K562 (cell line): ENCODE measurements around the gene CREM. TPM values are rescaled to one million over a fixed set of nuclear protein-coding genes. Genes with fewer than 3 reads are reported as not detected.

Experiments
- ATAC-seq: fragments of 200-7000 bp; cut with Tn5 transposase; 3 replicates; pipeline ENCODE4 v1.9.1; 2020; ENCODE audit warnings: moderate library complexity
- BruUV-seq: library from RNA; stranded (reverse); fragments of 400-500 nt; replicated peaks from 2 replicates; lab custom pipeline; 2021; lab: Mats Ljungman, UMichigan
- CTCF ChIA-PET: fragments of 300-600 bp; formaldehyde crosslinking; extraction: SDS; loops from one replicate; lab custom pipeline; 2021; ENCODE audit warnings: low intra/inter-chr PET ratio; lab: Yijun Ruan, JAX
- POLR2A ChIA-PET: fragments of 300-600, 350-650 bp; sonication (Branson Sonifier 250); formaldehyde crosslinking; extraction: SDS; loops from one replicate; lab custom pipeline; 2021; ENCODE audit warnings: antibody characterized with exemption, inconsistent platforms; lab: Yijun Ruan, JAX
- DNase-seq, 4 experiments: peaks; one replicate each; pipeline versions ENCODE4 v3.0.0 to v3.0.0-alpha.2; 2011 to 2018; ENCODE audit warnings: low spot score in 3 of 4, mixed read lengths in 3 of 4; ENCODE audit errors: extremely low read depth in 1 of 4
- FAIRE-seq: peaks from 2 replicates; lab custom pipeline; 2011; peaks lifted over from hg19 to GRCh38; lab: Jason Lieb, UNC
- H2AFZ ChIP-seq: 2 replicates; pipeline ENCODE4 v1.6.0; 2011; ENCODE audit warnings: low read depth, low read length, control low read depth, inconsistent platforms
- H3K27ac ChIP-seq: fragments of 200-600 bp; 3 replicates; pipeline ENCODE4 v1.8.0; 2011; ENCODE audit warnings: low read depth, mild to moderate bottlenecking, control low read depth, inconsistent platforms, low read length, moderate library complexity, mixed read lengths; ENCODE audit errors: extremely low read depth
- H3K27me3 ChIP-seq, 2 experiments: fragments of 300-600 bp in 1 of 2; 2 replicates in 1 of 2; 3 replicates in 1 of 2; pipeline versions ENCODE4 v1.6.0 to v1.8.0; 2011; ENCODE audit warnings: inconsistent platforms in 2 of 2, low read length in 2 of 2, mild to moderate bottlenecking in 1 of 2, mixed read lengths in 1 of 2, moderate library complexity in 1 of 2; ENCODE audit not compliant: control insufficient read depth in 2 of 2, insufficient read depth in 2 of 2
- H3K36me3 ChIP-seq: fragments of 300-600 bp; 3 replicates; pipeline ENCODE4 v1.8.0; 2011; ENCODE audit warnings: mild to moderate bottlenecking, low read length, inconsistent platforms; ENCODE audit not compliant: control insufficient read depth, insufficient read depth
- H3K4me1 ChIP-seq, 2 experiments: fragments of 200-600 bp in 1 of 2; replicated peaks in 1 of 2; 2 replicates in 1 of 2; 3 replicates in 1 of 2; pipeline versions ENCODE4 v1.5.1 to v1.8.0; 2011; ENCODE audit warnings: inconsistent platforms in 2 of 2, low read length in 2 of 2, mild to moderate bottlenecking in 1 of 2, mixed read lengths in 1 of 2, moderate library complexity in 1 of 2; ENCODE audit not compliant: control insufficient read depth in 2 of 2, insufficient read depth in 2 of 2
- H3K4me2 ChIP-seq: 2 replicates; pipeline ENCODE4 v1.6.1; 2011; ENCODE audit warnings: low read length, control low read depth, inconsistent platforms, mixed read lengths; ENCODE audit not compliant: insufficient read depth
- H3K4me3 ChIP-seq: fragments of 200-600 bp; sonication (generic), shearing (Covaris generic); 2 replicates; pipeline ENCODE4 v1.5.1; 2016; ENCODE audit warnings: control low read depth, inconsistent platforms
- H3K79me2 ChIP-seq: fragments of 200-600 bp; 3 replicates; pipeline ENCODE4 v1.8.0; 2011; ENCODE audit warnings: low read length, inconsistent platforms; ENCODE audit not compliant: control insufficient read depth, insufficient read depth
- H3K9ac ChIP-seq, 2 experiments: 2 replicates each; pipeline versions ENCODE4 v1.6.0 to v1.6.1; 2011; ENCODE audit warnings: low read depth in 2 of 2, low read length in 2 of 2, control low read depth in 1 of 2, inconsistent platforms in 1 of 2, mild to moderate bottlenecking in 1 of 2, mixed read lengths in 1 of 2; ENCODE audit not compliant: insufficient read depth in 1 of 2
- H3K9me1 ChIP-seq: one replicate; pipeline ENCODE4 v1.6.0; 2011; ENCODE audit warnings: inconsistent platforms, mild to moderate bottlenecking, low read length, moderate library complexity; ENCODE audit not compliant: control insufficient read depth, insufficient read depth
- H3K9me3 ChIP-seq: replicated peaks from 2 replicates; pipeline ENCODE4 v1.5.1; 2011; ENCODE audit warnings: low read depth, low read length, inconsistent platforms; ENCODE audit not compliant: control insufficient read depth, insufficient read depth
- H4K20me1 ChIP-seq: replicated peaks from 2 replicates; pipeline ENCODE4 v1.6.1; 2011; ENCODE audit warnings: low read length, inconsistent platforms, mixed read lengths; ENCODE audit not compliant: control insufficient read depth, insufficient read depth
- CEBPB ChIP-seq: fragments of 450-650 bp; IDR thresholded peaks from 2 replicates; pipeline ENCODE4 v1.6.1; 2016; ENCODE audit warnings: missing genetic modification characterization, missing compliant biosample characterization
- CEBPG ChIP-seq, 3 experiments: fragments of 200-800 bp in 1 of 3; sonication (Bioruptor generic) in 1 of 3; sonication (generic) in 1 of 3; formaldehyde crosslinking in 1 of 3; IDR thresholded peaks in 2 of 3; conservative IDR thresholded peaks in 1 of 3; 2 replicates each; pipeline versions ENCODE4 v1.6.1 to v1.8.0; 2016 to 2022; ENCODE audit warnings: missing compliant biosample characterization in 2 of 3, missing genetic modification characterization in 2 of 3, mild to moderate bottlenecking in 1 of 3, missing genetic modification reagents in 1 of 3
- SRSF7 ChIP-seq: fragments of 200-400 bp; formaldehyde crosslinking; optimal IDR thresholded peaks from 2 replicates; pipeline ENCODE3; 2017; ENCODE audit warnings: mild to moderate bottlenecking, low read depth, low read length
- WHSC1 ChIP-seq: IDR thresholded peaks from one replicate; pipeline ENCODE4 v1.6.1; 2012; ENCODE audit warnings: low read length, control low read depth, inconsistent platforms
- ZNF586 ChIP-seq: fragments of 450-650 bp; formaldehyde crosslinking; conservative IDR thresholded peaks from 2 replicates; pipeline ENCODE4 v1.4.0; 2020; ENCODE audit warnings: mild to moderate bottlenecking, moderate library complexity
- WGBS: fragments of 100-300 bp; shearing (Covaris generic); methylation state at CpG from one replicate; pipeline ENCODE4 v1.1.6; 2016; ENCODE audit warnings: low coverage, mixed read lengths; ENCODE audit not compliant: insufficient coverage; ENCODE audit errors: missing lambda C conversion rate; 5-methylcytosine and 5-hydroxymethylcytosine counted together
- in situ Hi-C: fragments of 300-500 bp; cut with MboI; formaldehyde crosslinking; loops from 4 replicates; pipeline ENCODE4 v1.15.0; 2018; ENCODE audit warnings: inconsistent platforms, mixed read lengths
- intact Hi-C: fragments of 100-400 bp; cut with micrococcal nuclease; formaldehyde crosslinking; loops from 2 replicates; pipeline ENCODE4 v1.14.2; 2022
- polyA plus RNA-seq, 8 experiments: library from polyadenylated mRNA; depleted of rRNA in 4 of 8; stranded (reverse) in 5 of 8; unstranded in 3 of 8; fragments of >200 nt; fragmentation: Nextera tagmentation in 2 of 8; fragmentation: Illumina TruSeq in 1 of 8; extraction: Ambion mirVana in 2 of 8; extraction: Trizol in 1 of 8; gene quantifications; 2 replicates each; pipeline versions ENCODE4 v1.2.1 to v1.2.3, GENCODE V29; 2011 to 2014; ENCODE audit warnings: inconsistent platforms in 1 of 8, missing spikeins in 1 of 8
- total RNA-seq, 7 experiments: library from RNA; depleted of rRNA in 6 of 7; stranded (reverse); fragments of >200 nt in 6 of 7; fragmentation: Illumina TruSeq in 2 of 7; extraction: Trizol in 2 of 7; gene quantifications; 2 replicates each; pipeline versions ENCODE4 v1.2.1 to v1.2.3, GENCODE V29; 2011 to 2021; ENCODE audit warnings: low replicate concordance in 1 of 7

CREM gene
- total and polyA plus RNA-seq, 9 of the 15 experiments (the other 6 are each of a cell fraction or from before 2014, with no cell fraction given): 39.1 to 70.2 (median 48.3) TPM

GRCh38 chr10:35182631-35183510, 56.2 kb downstream of the CREM start:
- 68% methylated on average over 8 of the region's 8 CpGs for WGBS
- Histone ChIP-seq H3K27ac (no peak overlapping the region), H3K9me3 (no peaks in the 10 kb centered on the region), H3K4me1 (no peaks in the 10 kb centered on the region), H3K27me3 (no peaks in the 10 kb centered on the region), H3K9ac (no peak overlapping the region), H3K4me2 (no peak overlapping the region), H3K36me3 (peaks cover 4% of the 10 kb centered on the region; the same call in 1 of the 3 replicates), H2AFZ (no peak overlapping the region), H3K9me1 (no peaks in the 10 kb centered on the region), H3K4me3 (no peak overlapping the region), H4K20me1 (no peaks in the 10 kb centered on the region), H3K79me2 (no peaks in the 10 kb centered on the region)
- no TSS peak for BruUV-seq
- FAIRE-seq (no peak), DNase-seq (no peak), ATAC-seq (no peak)
- in situ Hi-C loops: no loop called here
- TF ChIP-seq ZNF586 (CRISPR knock-in tag) (no peak), SRSF7 (no peak), CEBPG (CRISPR knock-in tag; IDR thresholded peaks at IDR 0.05) (no peak), CEBPG (tag; conservative IDR thresholded peaks at IDR 0.05 in 1 of 2, IDR thresholded peaks at IDR 0.05 in 1 of 2) (0 out of 4 replicates have a peak, but pooled peaks of 1 of the 2 experiments have one; percentile 13), CEBPB (tag) (peak; percentile 79), WHSC1 (no peak)
- POLR2A ChIA-PET: interaction anchor here (0.9 to 1.3 kb wide), 3 partner anchors 9 to 63 kb away, joined by 3 to 5 read pairs (median 4); no protein-coding TSS in a partner anchor
- intact Hi-C loops: no loop called here
- CTCF ChIA-PET: interaction anchor here (0.7 kb wide), 1 partner anchor 35 kb away, joined by 3 read pairs; no protein-coding TSS in a partner anchor
